Subcutaneous abdominal adipose tissue (tissue), 5 donors: ENCODE measurements around the gene ERP29.
A peak's percentile ranks its signal among the peaks of the same experiment; 100 is the strongest.
"Not testable (repeated sequence)": the region's sequence is repeated elsewhere in the genome, so short reads cannot be mapped to it uniquely, and the experiment has no call there.

Experiments
- H3K27ac ChIP-seq: one replicate; pipeline ENCODE4 v1.7.0; 2013; ENCODE audit warnings: low read depth, mild to moderate bottlenecking, inconsistent platforms, low read length, moderate library complexity
- H3K27me3 ChIP-seq, 5 donors: one replicate each; pipeline ENCODE4 v1.7.0; 2013; ENCODE audit warnings: low read length in 5 of 5, inconsistent platforms in 1 of 5; ENCODE audit not compliant: control insufficient read depth in 5 of 5, insufficient read depth in 4 of 5
- H3K36me3 ChIP-seq, 5 donors: one replicate each; pipeline ENCODE4 v1.7.0; 2013; ENCODE audit warnings: low read length in 5 of 5; ENCODE audit not compliant: control insufficient read depth in 5 of 5, insufficient read depth in 5 of 5
- H3K4me1 ChIP-seq, 5 donors: one replicate each; pipeline ENCODE4 v1.7.0; 2013; ENCODE audit warnings: low read length in 5 of 5, mild to moderate bottlenecking in 3 of 5, moderate library complexity in 1 of 5; ENCODE audit not compliant: control insufficient read depth in 5 of 5, insufficient read depth in 5 of 5
- H3K4me3 ChIP-seq, 5 donors: one replicate each; pipeline ENCODE4 v1.7.0; 2013; ENCODE audit warnings: low read length in 5 of 5, low read depth in 1 of 5
- H3K9ac ChIP-seq, 5 donors: one replicate each; pipeline ENCODE4 v1.7.0; 2013; ENCODE audit warnings: low read length in 5 of 5, mild to moderate bottlenecking in 4 of 5, moderate library complexity in 3 of 5
- H3K9me3 ChIP-seq, 5 donors: one replicate each; pipeline ENCODE4 v1.7.0; 2013; ENCODE audit warnings: low read length in 5 of 5; ENCODE audit not compliant: control insufficient read depth in 5 of 5
- donor health status: healthy.
- donor health status: healthy.
- donor health status: healthy.
- donor health status: healthy.
- donor health status: healthy.

ERP29 gene

DNA sequence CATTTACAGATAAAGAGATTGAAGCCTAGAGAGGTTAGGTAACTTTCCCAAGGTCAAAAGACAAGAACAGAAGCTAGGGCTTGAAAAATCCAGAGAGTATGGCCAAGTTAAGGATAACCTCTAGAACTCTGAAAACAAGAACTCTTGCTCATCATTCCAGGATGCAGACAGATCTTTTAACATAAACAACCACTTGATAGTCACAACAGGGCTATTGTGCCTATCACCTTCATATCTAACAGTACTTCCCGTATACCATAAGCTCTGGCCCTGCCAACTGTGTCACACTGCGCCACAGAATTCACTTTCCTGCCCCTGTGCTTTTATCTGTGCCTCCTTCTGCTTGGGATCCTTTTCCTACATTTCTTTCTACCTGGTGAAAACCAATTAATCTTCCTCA, 18.2 kb downstream of the ERP29 start:
- no peak overlapping the region for H3K4me3 ChIP-seq
- no peak overlapping the region for H3K9ac ChIP-seq
- H3K36me3 ChIP-seq: peaks cover 42 to 66% (median 52%) of the 10 kb centered on the region in 5 donors
- no peaks in the 10 kb centered on the region for H3K27me3 ChIP-seq
- H3K4me1 ChIP-seq: no peaks in the 10 kb centered on the region
- H3K9me3 ChIP-seq: no peaks in the 10 kb centered on the region
- no peak overlapping the region for H3K27ac ChIP-seq

DNA sequence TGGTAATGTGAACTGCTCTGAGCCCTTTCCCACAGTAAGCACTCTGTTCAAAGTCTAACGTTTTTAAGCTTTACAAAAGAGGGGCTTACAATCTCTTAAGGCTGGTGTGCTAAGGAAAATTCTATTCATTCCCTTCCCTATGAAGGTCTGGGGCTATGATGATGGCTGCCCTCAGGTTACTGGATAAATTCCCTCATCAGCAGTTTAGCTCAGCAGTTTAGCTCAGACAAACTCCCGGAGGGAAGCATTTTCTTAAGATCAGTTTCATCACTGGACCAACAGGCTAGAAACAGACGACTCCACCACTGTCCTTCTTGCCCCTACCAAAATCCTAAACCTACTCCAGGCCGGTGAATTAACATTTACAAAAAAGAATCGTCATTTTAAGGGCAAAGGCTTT, 19.1 kb downstream of the ERP29 start:
- H3K9ac ChIP-seq: no peak overlapping the region

DNA sequence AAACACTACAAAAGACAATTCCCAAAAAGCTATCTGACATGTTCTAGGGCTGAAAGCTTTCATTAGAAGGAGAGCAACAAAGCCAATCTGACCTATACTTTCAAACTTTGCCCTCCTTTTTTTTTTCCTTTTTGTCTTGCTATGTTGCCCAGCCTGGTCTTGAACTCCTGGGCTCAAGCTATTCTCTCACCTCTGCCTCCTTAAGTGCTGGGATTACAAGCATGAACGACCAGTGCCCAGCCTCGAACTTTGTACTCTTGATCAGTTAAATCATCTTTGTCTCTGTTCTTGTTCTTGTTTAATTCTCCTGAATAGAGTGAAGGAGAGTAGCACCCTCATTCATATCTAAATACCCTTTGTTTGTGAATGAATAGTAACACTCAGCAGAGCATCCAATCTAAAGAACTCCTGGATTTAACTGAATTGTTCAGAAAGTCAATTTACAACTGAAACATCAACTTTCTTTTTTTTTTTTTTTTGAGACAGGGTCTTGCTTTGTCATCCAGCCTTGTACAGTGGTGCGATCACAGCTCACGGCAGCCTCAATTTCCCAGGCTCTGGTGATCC, 22.1 kb downstream of the ERP29 start:
- no peak overlapping the region for H3K27ac ChIP-seq
- no peaks in the 10 kb centered on the region for H3K27me3 ChIP-seq
- no peak overlapping the region for H3K4me3 ChIP-seq
- H3K9ac ChIP-seq: no peak overlapping the region
- no peaks in the 10 kb centered on the region for H3K9me3 ChIP-seq
- no peaks in the 10 kb centered on the region for H3K4me1 ChIP-seq
- peaks cover 53 to 79% (median 70%) of the 10 kb centered on the region in 5 donors for H3K36me3 ChIP-seq

More for the DNA sequence above, 19.1 kb downstream of the ERP29 start:
- Histone ChIP-seq H3K27ac (no peak overlapping the region), H3K4me3 (no peak overlapping the region), H3K4me1 (no peaks in the 10 kb centered on the region), H3K36me3 (peaks cover 45 to 71% (median 59%) of the 10 kb centered on the region in 5 donors), H3K27me3 (no peaks in the 10 kb centered on the region), H3K9me3 (no peaks in the 10 kb centered on the region)

DNA sequence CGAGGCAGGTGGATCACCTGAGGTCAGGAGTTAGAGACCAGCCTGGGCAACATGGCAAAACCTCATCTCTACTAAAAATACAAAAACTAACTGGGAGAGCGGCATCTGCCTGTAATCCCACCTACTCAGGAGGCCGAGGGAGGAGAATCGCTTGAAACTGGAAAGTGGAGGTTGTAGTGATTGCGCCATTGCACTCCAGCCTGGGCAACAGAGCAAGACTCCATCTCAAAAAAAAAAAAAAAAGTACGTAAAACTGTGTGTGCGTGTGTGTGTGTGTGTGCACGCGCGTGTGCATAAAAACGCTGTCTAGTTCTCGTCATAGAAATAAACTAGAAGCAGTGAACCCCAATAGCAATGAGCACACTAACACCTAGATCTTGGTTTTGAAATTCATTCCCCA, 23.4 kb downstream of the ERP29 start:
- not testable (repeated sequence) for H3K9ac ChIP-seq, H3K27ac ChIP-seq, H3K27me3 ChIP-seq, H3K4me1 ChIP-seq, H3K4me3 ChIP-seq, H3K9me3 ChIP-seq
- peaks cover 45 to 76% (median 71%) of the 10 kb centered on the region in 5 donors for H3K36me3 ChIP-seq

DNA sequence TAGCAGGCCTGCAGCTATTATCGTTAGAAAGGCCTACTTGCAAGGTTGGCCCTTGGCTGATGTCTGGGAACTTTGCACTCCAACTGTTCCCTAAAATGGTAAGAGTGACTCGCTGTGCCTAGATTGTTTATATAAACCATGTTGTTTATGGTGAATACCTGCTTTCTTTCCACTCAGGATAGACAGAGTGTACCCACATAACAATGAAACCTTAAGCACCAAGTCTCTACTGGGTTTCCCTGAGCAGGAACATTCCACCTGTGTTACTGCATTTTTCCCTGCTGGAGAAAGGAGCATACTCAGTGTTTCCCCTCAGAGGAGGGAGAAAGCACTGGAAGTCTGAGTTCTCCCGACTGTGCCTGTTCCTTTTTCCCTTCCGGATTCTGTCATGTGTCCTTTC, 32.8 kb downstream of the ERP29 start:
- H3K27me3 ChIP-seq: no peaks in the 10 kb centered on the region
- H3K4me3 ChIP-seq: no peak overlapping the region
- H3K27ac ChIP-seq: no peak overlapping the region
- no peak overlapping the region for H3K9ac ChIP-seq
- no peaks in the 10 kb centered on the region for H3K9me3 ChIP-seq
- H3K4me1 ChIP-seq: peaks cover 0 to 6% (median 4%) of the 10 kb centered on the region in 5 donors
- H3K36me3 ChIP-seq: peaks cover 47 to 77% (median 52%) of the 10 kb centered on the region in 5 donors

DNA sequence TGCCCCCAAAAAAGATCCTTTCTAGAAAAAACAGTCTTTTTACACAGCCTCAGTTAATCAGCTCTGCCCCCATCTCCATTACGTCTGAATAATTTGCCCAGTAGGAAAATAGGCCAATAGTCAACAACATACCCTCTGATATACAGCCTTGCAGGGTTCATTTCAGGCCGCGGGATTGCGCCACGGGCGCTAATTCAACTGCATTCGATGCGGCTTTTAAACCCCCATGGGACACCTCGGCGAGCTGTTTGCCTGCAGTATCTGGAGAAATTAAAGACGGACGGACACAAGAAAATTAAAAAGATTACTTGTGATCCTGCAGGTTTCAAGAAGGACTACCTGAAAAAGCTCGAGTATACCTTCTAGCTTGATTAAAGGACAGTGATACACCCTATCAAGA, 36.1 kb downstream of the ERP29 start:
- Histone ChIP-seq H3K9ac (peak overlapping the region in 1 of 5 donors; percentile 42), H3K36me3 (peaks cover 53 to 86% (median 59%) of the 10 kb centered on the region in 5 donors), H3K27ac (peak overlapping the region; percentile 54), H3K4me3 (no peak overlapping the region), H3K9me3 (no peaks in the 10 kb centered on the region), H3K4me1 (peaks cover 0 to 6% (median 4%) of the 10 kb centered on the region in 5 donors), H3K27me3 (no peaks in the 10 kb centered on the region)

DNA sequence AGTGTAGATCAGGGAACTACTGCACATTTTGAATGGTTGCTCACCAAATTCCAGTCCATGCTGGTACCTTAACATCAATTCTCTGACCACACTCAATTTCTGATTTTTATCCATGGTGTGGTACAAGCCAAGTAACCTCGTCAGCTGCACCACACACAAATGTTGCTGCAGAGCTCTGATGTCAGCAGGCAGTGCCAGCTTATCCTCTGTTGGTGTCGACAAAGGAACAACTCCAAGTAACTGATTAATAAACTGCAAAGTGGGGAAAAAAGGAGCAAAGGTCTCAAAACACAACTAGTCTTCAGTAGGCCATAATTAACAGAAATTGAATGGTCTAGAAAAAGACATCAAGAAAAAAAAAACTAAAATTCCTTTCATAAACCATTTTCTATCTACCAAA, 47.9 kb downstream of the ERP29 start:
- no peak overlapping the region for H3K9ac ChIP-seq
- no peaks in the 10 kb centered on the region for H3K9me3 ChIP-seq
- H3K36me3 ChIP-seq: peaks cover 42 to 72% (median 59%) of the 10 kb centered on the region in 5 donors
- H3K27me3 ChIP-seq: no peaks in the 10 kb centered on the region
- H3K4me3 ChIP-seq: no peak overlapping the region
- no peaks in the 10 kb centered on the region for H3K4me1 ChIP-seq
- H3K27ac ChIP-seq: no peak overlapping the region

DNA sequence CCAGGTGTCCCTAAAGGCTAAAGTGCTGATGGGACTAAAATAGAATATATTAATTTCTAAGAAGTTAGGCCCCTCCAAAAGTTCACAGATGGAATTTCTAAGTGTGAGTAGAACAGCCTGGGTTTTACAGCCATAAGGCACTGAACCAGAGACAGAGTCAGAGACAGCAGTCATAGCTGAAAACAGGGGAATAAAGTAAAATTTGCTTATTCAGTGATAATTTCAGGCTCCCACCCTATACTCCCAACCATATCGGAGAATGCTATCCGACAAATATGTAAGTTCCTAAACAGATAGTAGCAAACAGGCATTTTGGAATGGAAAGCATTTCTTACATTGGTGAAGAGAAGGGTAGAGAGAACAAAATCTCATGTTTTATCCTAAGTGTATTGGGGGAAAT, 50.0 kb downstream of the ERP29 start:
- H3K4me1 ChIP-seq: no peaks in the 10 kb centered on the region
- peaks cover 44 to 77% (median 71%) of the 10 kb centered on the region in 5 donors for H3K36me3 ChIP-seq
- H3K27ac ChIP-seq: no peak overlapping the region

DNA sequence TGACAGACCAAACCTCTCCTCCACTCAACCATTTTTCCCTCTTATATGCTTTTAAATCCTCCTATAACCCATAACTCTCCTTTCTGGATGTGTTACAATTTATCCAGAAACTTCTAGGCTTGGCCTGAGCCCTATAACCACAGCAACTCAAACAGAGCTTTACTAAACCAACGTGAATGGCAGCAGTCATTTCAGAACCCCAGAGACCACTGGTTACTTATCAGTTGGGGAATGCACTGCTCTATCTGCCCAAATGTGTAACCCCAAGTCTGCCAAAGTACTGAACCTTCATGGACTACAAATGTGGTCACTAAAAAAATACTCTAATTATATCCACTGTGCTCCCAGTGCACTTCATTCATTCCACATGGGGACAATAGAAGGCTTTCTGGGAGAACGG, 53.3 kb downstream of the ERP29 start:
- H3K36me3 ChIP-seq: peaks cover 34 to 81% (median 76%) of the 10 kb centered on the region in 5 donors

More for the DNA sequence above, 50.0 kb downstream of the ERP29 start:
- H3K9me3 ChIP-seq: no peaks in the 10 kb centered on the region
- no peak overlapping the region for H3K9ac ChIP-seq
- no peak overlapping the region for H3K4me3 ChIP-seq
- H3K27me3 ChIP-seq: no peaks in the 10 kb centered on the region

More for the DNA sequence above, 53.3 kb downstream of the ERP29 start:
- no peaks in the 10 kb centered on the region for H3K9me3 ChIP-seq
- no peaks in the 10 kb centered on the region for H3K27me3 ChIP-seq
- H3K9ac ChIP-seq: no peak overlapping the region
- H3K4me3 ChIP-seq: no peak overlapping the region
- no peaks in the 10 kb centered on the region for H3K4me1 ChIP-seq
- H3K27ac ChIP-seq: no peak overlapping the region
